IMR-90 (cell line): ENCODE measurements around the gene CREB5. TPM values are rescaled to one million over a fixed set of nuclear protein-coding genes. Genes with fewer than 3 reads are reported as not detected.

Experiments used
- ATAC-seq: fragments of 200-7000 bp; cut with Tn5 transposase; 2 replicates; pipeline ENCODE4 v1.9.1; 2020; ENCODE audit warnings: low read depth, mild to moderate bottlenecking, moderate library complexity
- BruUV-seq: library from RNA; stranded (reverse); fragments of 400-500 nt; replicated peaks from 2 replicates; lab custom pipeline; 2021; lab: Mats Ljungman, UMichigan
- CTCF ChIA-PET: fragments of 300-600 bp; formaldehyde crosslinking; extraction: SDS; loops from one replicate; lab custom pipeline; 2021; ENCODE audit warnings: antibody characterized with exemption; lab: Yijun Ruan, JAX
- POLR2A ChIA-PET: fragments of 300-600 bp; sonication (Branson Sonifier 250); formaldehyde crosslinking; loops from one replicate; lab custom pipeline; 2022; ENCODE audit warnings: antibody characterized with exemption; ENCODE audit not compliant: unreplicated experiment; lab: Charles Lee
- DNase-seq: peaks from one replicate; pipeline ENCODE4 v3.0.0; 2013
- H2AFZ ChIP-seq: replicated peaks from 2 replicates; pipeline ENCODE3; 2013; ENCODE audit warnings: low read length, mild to moderate bottlenecking; ENCODE audit not compliant: poor library complexity
- H2AK5ac ChIP-seq: 2 replicates; pipeline ENCODE4 v1.6.1; 2013; ENCODE audit warnings: low read depth, low read length, inconsistent platforms
- H2AK9ac ChIP-seq: replicated peaks from 2 replicates; pipeline ENCODE3; 2013; ENCODE audit warnings: mild to moderate bottlenecking, low read depth, low read length, moderate library complexity; ENCODE audit not compliant: poor library complexity
- H2BK120ac ChIP-seq: 2 replicates; pipeline ENCODE4 v1.6.1; 2013; ENCODE audit warnings: low read depth, low read length, inconsistent platforms
- H2BK15ac ChIP-seq: 3 replicates; pipeline ENCODE4 v1.6.1; 2013; ENCODE audit warnings: low read depth, low read length, inconsistent platforms
- H2BK20ac ChIP-seq: 2 replicates; pipeline ENCODE4 v1.6.1; 2013; ENCODE audit warnings: low read depth, mild to moderate bottlenecking, inconsistent platforms, low read length, moderate library complexity
- H2BK5ac ChIP-seq: 2 replicates; pipeline ENCODE4 v1.6.1; 2013; ENCODE audit warnings: mild to moderate bottlenecking, low read depth, low read length, inconsistent platforms; ENCODE audit not compliant: poor library complexity, severe bottlenecking
- H3K14ac ChIP-seq: replicated peaks from 2 replicates; pipeline ENCODE4 v1.6.1; 2013; ENCODE audit warnings: low read depth, low read length, inconsistent platforms
- H3K18ac ChIP-seq: 2 replicates; pipeline ENCODE4 v1.6.1; 2013; ENCODE audit warnings: low read depth, low read length, control low read depth
- H3K23ac ChIP-seq: 2 replicates; pipeline ENCODE4 v1.6.1; 2013; ENCODE audit warnings: low read depth, low read length, inconsistent platforms
- H3K27ac ChIP-seq: 2 replicates; pipeline ENCODE4 v1.5.1; 2013; ENCODE audit warnings: mild to moderate bottlenecking, control low read depth, low read length; ENCODE audit not compliant: insufficient read depth
- H3K27me3 ChIP-seq: 2 replicates; pipeline ENCODE4 v1.6.1; 2013; ENCODE audit warnings: low read length; ENCODE audit not compliant: control insufficient read depth, insufficient read depth
- H3K36me3 ChIP-seq: 2 replicates; pipeline ENCODE4 v1.6.1; 2013; ENCODE audit warnings: low read length, mixed read lengths; ENCODE audit not compliant: control insufficient read depth, insufficient read depth
- H3K4ac ChIP-seq: 2 replicates; pipeline ENCODE4 v1.6.1; 2013; ENCODE audit warnings: low read depth, low read length, inconsistent platforms
- H3K4me1 ChIP-seq: 2 replicates; pipeline ENCODE4 v1.6.1; 2013; ENCODE audit warnings: low read length, mixed read lengths; ENCODE audit not compliant: control insufficient read depth, insufficient read depth
- H3K4me2 ChIP-seq: 2 replicates; pipeline ENCODE4 v1.6.1; 2013; ENCODE audit warnings: low read depth, mild to moderate bottlenecking, control low read depth, low read length, moderate library complexity
- H3K4me3 ChIP-seq: 2 replicates; pipeline ENCODE4 v1.5.1; 2013; ENCODE audit warnings: low read depth, mild to moderate bottlenecking, control low read depth, low read length, moderate library complexity; ENCODE audit not compliant: insufficient read depth
- H3K56ac ChIP-seq: 2 replicates; pipeline ENCODE4 v1.6.1; 2013; ENCODE audit warnings: low read length, inconsistent platforms; ENCODE audit not compliant: insufficient read depth; ENCODE audit errors: extremely low read depth
- H3K79me1 ChIP-seq, 2 experiments: 2 replicates each; pipeline ENCODE4 v1.6.1; 2013; ENCODE audit warnings: low read length in 2 of 2, inconsistent platforms in 1 of 2, low read depth in 1 of 2
- H3K9ac ChIP-seq: 2 replicates; pipeline ENCODE4 v1.6.1; 2013; ENCODE audit warnings: low read depth, low read length, control low read depth
- H3K9me1 ChIP-seq: 2 replicates; pipeline ENCODE4 v1.6.1; 2013; ENCODE audit warnings: low read length, inconsistent platforms; ENCODE audit not compliant: insufficient read depth
- H3K9me3 ChIP-seq: 2 replicates; pipeline ENCODE4 v1.6.1; 2013; ENCODE audit warnings: low read length; ENCODE audit not compliant: control insufficient read depth, insufficient read depth
- H4K20me1 ChIP-seq: 2 replicates; pipeline ENCODE4 v1.6.1; 2013; ENCODE audit warnings: low read length, inconsistent platforms; ENCODE audit not compliant: insufficient read depth
- H4K5ac ChIP-seq: 2 replicates; pipeline ENCODE4 v1.6.1; 2013; ENCODE audit warnings: mild to moderate bottlenecking, low read depth, low read length, control low read depth
- H4K8ac ChIP-seq, 2 experiments: 2 replicates each; pipeline ENCODE4 v1.6.1; 2013; ENCODE audit warnings: low read depth in 2 of 2, low read length in 2 of 2, control low read depth in 1 of 2, inconsistent platforms in 1 of 2
- H4K91ac ChIP-seq: 2 replicates; pipeline ENCODE4 v1.6.1; 2013; ENCODE audit warnings: low read depth, low read length, inconsistent platforms; ENCODE audit not compliant: insufficient read depth
- CEBPB ChIP-seq: IDR thresholded peaks from 2 replicates; pipeline ENCODE4 v1.6.1; 2012; ENCODE audit warnings: low read depth, low read length, improper control_type of control experiment
- MAFK ChIP-seq: IDR thresholded peaks from 2 replicates; pipeline ENCODE4 v1.6.1; 2012; ENCODE audit warnings: low read depth, low read length, improper control_type of control experiment
- MAZ ChIP-seq: IDR thresholded peaks from 2 replicates; pipeline ENCODE4 v1.6.1; 2012; ENCODE audit warnings: low read depth, mild to moderate bottlenecking, low read length, improper control_type of control experiment, moderate library complexity, borderline replicate concordance
- SMC3 ChIP-seq: fragments of 150-350 bp; IDR thresholded peaks from 2 replicates; pipeline ENCODE4 v1.6.1; 2016; ENCODE audit warnings: low read depth, mild to moderate bottlenecking, antibody characterized with exemption, low read length, moderate library complexity
- WGBS, 2 experiments: methylation state at CpG; one replicate each; pipeline versions ENCODE4 v1.1.5 to v1.1.7; 2013; ENCODE audit warnings: missing lambda C conversion rate in 2 of 2; ENCODE audit not compliant: insufficient read length in 1 of 2; ENCODE audit errors: extremely low coverage in 2 of 2; 5-methylcytosine and 5-hydroxymethylcytosine counted together
- dilution Hi-C: fragments of 300-500 bp; cut with HindIII; formaldehyde crosslinking; loops from one replicate; pipeline ENCODE4 v1.14.3; 2018; ENCODE audit warnings: low sequenced_read_pairs; ENCODE audit not compliant: unreplicated experiment
- in situ Hi-C: fragments of 300-500 bp; cut with MboI; formaldehyde crosslinking; loops from 3 replicates; pipeline ENCODE4 v1.14.3; 2019; ENCODE audit warnings: low sequenced_read_pairs, inconsistent platforms, mixed read lengths
- intact Hi-C: fragments of 100-400 bp; cut with micrococcal nuclease; formaldehyde crosslinking; loops from 2 replicates; pipeline ENCODE4 v1.10.0; 2022
- polyA plus RNA-seq, 3 experiments: library from polyadenylated mRNA; depleted of rRNA; stranded (reverse); fragments of >200 nt; gene quantifications; 2 replicates each; pipeline ENCODE4 v1.2.3, GENCODE V29; 2012; ENCODE audit warnings: low replicate concordance in 1 of 3
- total RNA-seq: library from RNA; depleted of rRNA; stranded (reverse); fragments of >200 nt; gene quantifications from 2 replicates; pipeline ENCODE4 v1.2.3, GENCODE V29; 2012

The CREB5 gene
- total and polyA plus RNA-seq, 2 of the 4 experiments (the other 2 are of a cell fraction): 7.3 to 13.1 TPM

- intact Hi-C loops: loop anchor here (5.0 kb wide), 3 partner anchors 51 to 236 kb away; partner anchors contain the start of gene CREB5
- Histone ChIP-seq H2BK5ac (no peak overlapping the region), H3K9ac (no peak overlapping the region), H2BK120ac (no peak overlapping the region), H3K23ac (no peak overlapping the region), H4K20me1 (no peaks in the 10 kb centered on the region), H3K4ac (no peak overlapping the region), H3K27me3 (no peaks in the 10 kb centered on the region), H3K14ac (no peak overlapping the region), H4K5ac (no peak overlapping the region), H3K18ac (no peak overlapping the region), H3K4me2 (no peak overlapping the region), H2AFZ (no peak overlapping the region), H4K8ac (no peak overlapping the region), H3K9me1 (peaks cover 3% of the 10 kb centered on the region; the same call in 1 of the 2 replicates), H3K79me1 (no peaks in the 10 kb centered on the region), H3K4me1 (peaks cover 9% of the 10 kb centered on the region), H2AK9ac (no peak overlapping the region), H3K9me3 (peaks cover 3% of the 10 kb centered on the region), H3K27ac (no peak overlapping the region), H3K56ac (no peak overlapping the region), H2BK20ac (no peak overlapping the region), H3K4me3 (no peak overlapping the region), H2BK15ac (no peak overlapping the region), H4K91ac (no peak overlapping the region), H2AK5ac (no peak overlapping the region), H3K36me3 (no peaks in the 10 kb centered on the region)
- no TSS peak for BruUV-seq
- CTCF ChIA-PET: no interaction called here
- DNase-seq (no peak), ATAC-seq (no peak)
- POLR2A ChIA-PET: no interaction called here
- dilution Hi-C loops: no loop called here
- in situ Hi-C loops: no loop called here
- TF ChIP-seq MAFK: no peak
- no peak for TF ChIP-seq CEBPB
- TF ChIP-seq MAZ: no peak
- TF ChIP-seq SMC3: no peak
- 93% methylated on average over 5 of the region's 8 CpGs; no CpG with 5 or more reads in 1 of the 2 experiments for WGBS, 2 experiments
These were observed 120.9 kb downstream of the CREB5 start for GRCh38 chr7:28533267-28533666.
